Measurements from ENCODE around the gene COL28A1.
"Not testable (repeated sequence)": the region's sequence is repeated elsewhere in the genome, so short reads cannot be mapped to it uniquely, and the experiment has no call there.

Gene COL28A1

DNA sequence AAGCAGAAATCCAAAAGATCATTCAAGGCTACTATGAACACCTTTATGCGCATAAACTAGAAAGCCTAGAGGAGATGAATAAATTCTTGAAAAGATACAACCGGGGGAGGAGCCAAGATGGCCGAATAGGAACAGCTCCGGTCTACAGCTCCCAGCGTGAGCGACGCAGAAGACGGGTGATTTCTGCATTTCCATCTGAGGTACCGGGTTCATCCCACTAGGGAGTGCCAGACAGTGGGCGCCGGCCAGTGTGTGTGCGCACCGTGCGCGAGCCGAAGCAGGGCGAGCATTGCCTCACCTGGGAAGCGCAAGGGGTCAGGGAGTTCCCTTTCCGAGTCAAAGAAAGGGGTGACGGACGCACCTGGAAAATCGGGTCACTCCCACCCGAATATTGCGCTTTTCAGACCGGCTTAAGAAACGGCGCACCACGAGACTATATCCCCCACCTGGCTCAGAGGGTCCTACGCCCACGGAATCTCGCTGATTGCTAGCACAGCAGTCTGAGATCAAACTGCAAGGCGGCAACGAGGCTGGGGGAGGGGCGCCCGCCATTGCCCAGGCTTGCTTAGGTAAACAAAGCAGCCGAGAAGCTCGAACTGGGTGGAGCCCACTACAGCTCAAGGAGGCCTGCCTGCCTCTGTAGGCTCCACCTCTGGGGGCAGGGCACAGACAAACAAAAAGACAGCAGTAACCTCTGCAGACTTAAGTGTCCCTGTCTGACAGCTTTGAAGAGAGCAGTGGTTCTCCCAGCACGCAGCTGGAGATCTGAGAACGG, 70.5 kb downstream of the COL28A1 start:
- not testable (repeated sequence) for DNase-seq (ENCODE audit: low spot score)

DNA sequence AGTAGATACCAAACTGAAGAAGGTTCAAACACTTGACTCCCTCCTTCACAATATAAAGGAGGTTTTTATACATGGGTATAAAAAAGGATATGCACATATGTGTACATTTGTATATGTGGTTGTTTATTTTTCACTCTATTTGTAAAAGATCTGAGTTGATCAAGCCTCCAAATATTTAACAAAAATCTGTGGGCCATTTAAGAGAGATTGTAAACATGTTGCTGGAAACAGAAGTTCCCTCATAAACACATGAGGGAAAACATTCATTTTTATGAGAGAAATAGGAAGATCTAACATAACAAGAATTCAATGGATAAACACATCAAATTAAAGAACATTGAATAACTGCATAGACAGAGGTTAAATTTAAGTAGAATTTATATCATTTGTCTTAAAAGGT, 81.7 kb downstream of the COL28A1 start:
- no peak for DNase-seq (ENCODE audit: low spot score)

DNA sequence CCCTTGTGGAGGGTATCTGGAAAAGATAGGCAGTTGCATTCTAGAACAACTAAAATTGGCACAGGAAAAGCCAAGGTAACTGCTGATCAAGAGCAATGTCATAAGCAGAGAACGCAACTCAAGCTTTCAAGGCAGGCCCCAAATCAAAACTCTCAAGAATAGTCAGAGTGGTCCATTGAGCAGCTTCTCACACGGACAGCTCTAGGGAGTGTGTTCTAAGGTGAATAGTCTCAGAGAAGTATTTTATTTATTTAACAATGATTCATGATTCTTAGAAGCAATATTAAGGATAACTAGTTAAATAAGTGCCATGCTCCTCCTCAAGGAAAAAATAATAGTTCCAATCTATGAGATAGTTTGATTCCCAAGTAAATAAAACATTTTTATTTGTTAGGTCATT, 83.0 kb downstream of the COL28A1 start:
- DNase-seq (ENCODE audit: low spot score), result no peak

DNA sequence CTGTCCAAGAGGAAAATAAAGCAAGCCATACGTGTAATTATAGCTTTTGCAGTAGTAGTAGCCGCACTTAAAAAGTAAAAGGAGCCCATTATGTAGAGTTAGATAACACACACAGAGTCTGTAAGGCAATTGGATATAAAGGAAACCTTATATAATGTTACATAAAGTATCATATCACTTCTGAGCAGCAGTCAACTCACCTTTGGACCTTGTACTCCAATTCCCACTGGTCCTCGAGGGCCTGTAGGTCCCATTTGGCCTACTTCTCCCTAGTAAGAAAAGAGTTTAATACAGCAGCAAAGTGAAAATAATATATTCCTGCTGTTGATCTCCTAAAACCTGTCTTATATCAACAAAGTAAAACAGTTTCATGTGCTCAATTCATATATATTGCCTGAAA, 83.6 kb downstream of the COL28A1 start:
- no peak for DNase-seq (ENCODE audit: low spot score)

DNA sequence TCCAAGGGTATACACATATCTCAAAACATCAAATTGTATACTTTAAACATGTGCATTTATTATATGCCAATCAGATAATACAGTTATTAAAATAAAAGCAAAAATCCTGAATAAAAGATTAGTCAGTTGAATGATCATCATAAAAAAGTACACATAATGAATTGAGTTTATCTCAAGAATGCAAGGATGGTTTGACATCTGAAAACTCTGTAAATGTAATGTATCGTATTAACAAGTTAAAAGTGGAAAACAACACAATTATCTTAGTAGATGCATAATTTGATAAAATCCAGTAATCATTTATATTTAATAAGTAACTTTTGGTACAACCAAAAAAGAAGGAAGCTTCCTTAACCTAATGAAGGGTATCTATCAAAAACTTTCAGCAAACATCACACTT, 86.6 kb downstream of the COL28A1 start:
- DNase-seq (ENCODE audit: low spot score), result no peak

DNA sequence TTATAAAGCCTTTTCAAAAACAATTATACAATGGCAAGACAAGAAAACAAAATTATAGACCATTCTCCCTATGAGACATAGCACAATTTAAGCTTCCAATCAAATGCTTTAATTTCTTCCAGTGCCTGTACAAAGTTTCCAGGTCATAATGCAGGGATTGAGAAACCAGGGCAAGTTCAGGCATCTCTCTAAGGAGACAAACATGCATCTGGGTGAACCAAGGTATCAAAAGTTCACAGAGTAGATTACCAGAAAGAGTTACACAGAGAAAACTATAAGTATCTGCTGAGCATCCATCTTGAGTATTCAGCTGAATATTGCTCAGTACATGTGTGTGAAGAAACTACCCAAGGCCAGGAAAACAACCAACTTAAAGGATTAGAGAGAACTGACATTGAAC, 89.1 kb downstream of the COL28A1 start:
- DNase-seq (ENCODE audit: low spot score), result no peak

DNA sequence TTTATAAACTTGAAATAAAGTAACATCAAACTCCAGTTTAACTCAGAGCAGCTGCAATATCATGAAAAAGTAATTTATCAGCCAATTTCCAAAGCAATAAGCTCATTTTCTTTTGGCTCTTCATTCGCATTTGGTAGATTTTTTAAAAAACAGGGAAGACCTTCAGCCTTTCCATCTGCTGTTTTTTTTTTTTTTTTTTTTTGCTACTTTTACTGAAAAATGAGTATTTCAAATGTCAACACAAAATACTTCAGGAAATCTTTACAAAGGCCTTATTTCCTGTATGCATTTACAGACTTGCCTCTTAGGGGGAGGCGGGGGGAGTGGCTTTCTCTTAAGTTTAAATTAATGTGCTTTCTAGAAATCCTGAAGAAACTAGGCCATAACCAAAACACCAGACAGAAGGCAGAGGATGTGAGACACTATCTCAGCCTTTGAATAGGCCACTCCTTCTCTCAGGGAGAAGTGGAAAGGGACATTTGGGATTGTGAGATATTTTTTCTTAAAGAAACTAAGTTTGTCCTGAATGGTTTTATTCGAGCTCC, 91.8 kb downstream of the COL28A1 start:
- no peak for DNase-seq (ENCODE audit: low spot score)

DNA sequence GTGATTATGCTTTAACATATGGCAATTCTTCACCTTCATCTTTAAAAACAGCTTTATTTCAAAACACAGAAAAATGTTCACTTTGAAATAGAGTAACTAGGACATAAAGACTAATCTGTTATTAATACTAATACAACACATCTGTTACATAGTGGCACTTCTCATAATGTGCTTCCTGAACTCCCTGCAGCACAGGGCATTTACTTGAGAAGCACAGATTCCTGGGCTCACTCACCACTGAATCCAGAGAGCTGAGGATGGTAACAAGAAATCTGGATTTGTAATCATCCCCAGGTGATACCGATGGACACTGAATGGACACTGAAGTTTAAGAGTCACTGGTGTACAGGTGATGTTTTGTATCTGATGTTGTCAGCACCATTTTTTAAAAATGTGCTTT, 96.1 kb downstream of the COL28A1 start:
- DNase-seq (ENCODE audit: low spot score), result no peak

DNA sequence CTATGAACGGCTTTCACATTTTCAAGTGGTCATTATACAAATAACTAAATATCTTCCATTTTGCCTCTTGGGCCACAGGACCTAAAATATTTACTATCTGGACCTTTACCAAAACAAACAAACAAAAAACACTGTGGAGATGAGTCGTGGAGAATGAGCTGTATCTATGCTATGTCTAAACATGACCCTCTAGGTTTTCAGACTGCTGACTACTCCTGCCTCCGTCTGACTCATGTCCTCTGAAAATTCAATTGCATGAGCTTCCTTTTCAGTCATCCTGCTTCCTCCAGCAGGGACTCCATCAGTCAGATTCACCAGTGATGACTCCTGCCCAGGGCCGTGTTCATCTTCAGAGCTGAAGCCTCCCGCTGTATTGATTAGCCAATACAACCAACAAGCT, 96.8 kb downstream of the COL28A1 start:
- peak; percentile 75 for DNase-seq (ENCODE audit: low spot score)

DNA sequence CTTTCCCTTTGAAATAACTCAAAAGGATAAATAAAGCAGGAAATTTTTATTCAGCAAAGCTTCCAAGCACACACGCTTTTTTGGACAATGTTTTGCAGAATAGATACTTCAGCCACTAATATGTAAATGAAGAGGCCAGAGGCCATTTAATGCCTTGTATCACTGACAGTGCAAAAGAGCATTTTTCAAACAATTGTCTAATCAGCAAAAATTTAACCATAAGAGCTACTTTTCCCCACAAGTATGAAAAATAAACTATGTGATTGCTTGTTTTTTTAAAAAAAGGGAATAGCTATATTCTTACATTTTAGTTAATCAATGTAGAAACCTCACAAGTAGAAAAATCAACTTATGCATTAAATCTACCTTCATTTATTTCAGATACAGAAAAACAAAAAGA, 99.7 kb downstream of the COL28A1 start:
- DNase-seq (ENCODE audit: low spot score), result no peak

DNA sequence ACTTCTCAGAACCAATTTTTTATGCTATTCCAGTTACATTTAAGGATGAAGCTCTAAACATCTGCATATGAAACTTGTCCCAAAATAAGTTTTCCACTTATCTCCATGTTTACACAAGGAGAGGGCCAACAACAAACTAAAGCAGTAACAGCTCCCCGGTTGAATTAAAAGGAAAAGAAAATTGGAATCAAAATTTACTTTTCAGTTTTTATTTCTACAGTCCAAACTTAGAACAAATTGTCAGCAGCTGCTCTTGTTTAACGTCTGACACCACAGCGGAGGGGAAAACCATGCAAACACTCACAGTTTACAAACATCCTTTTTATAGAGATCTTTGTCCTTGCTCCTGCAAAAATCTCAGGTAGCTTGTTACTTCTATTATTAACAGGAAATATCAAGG, 101.3 kb downstream of the COL28A1 start:
- DNase-seq (ENCODE audit: low spot score), result no peak

DNA sequence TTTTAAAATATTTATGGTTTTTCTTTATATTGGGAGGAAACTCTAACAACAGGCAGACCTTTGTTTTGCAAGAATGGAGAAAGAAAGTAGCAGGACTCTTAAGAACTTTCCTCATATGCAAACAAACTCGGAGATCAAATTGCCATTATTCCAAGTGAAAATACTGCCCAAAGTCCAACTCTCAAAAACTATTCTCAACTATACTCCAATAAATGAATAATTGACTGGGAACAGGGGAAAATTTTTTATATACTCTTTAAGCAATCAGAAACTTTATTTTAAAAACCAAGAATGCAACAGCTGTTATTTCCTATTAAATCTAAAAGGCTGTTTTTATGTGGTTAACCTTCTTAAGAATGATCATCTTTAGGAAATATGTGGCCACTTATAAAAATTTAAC, 101.9 kb downstream of the COL28A1 start:
- no peak for DNase-seq (ENCODE audit: low spot score)

DNA sequence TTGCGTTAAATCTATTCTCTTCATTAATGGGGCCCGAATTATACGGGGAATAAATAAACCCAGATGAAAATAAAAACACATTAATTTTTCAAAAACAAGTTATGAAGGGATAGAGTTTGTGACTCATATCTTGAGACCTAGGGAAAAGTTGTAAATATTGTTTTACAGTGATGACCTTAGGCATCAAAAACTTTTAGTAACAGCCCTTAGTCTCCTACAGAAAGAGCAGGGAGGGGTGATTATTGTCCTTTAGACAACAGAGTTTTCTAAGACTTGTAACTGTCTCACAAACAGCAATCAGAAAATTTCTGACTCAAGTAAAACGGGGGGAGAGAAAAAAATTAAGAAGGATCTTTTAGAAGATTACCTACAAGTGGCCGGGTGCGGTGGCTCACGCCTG, 102.7 kb downstream of the COL28A1 start:
- DNase-seq (ENCODE audit: low spot score), result no peak

DNA sequence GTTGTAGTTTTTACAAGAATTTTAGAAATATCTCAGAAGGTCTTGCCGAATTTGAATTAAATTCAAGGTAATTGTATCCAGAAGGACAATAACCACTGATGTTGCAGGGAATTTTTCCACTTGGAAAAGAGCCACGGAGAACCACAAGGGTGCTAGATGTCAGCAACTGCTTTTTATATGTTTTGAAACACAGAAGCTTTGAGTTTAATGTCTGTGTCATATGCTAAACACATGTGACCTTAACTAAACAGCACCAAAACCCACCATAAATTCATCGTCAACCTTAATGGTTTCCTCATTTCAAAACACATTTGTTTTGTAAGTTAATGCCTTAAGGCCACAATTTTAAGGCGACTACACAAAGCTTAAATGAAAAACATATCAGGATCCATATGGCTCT, 106.9 kb downstream of the COL28A1 start:
- DNase-seq (ENCODE audit: low spot score), result no peak

DNA sequence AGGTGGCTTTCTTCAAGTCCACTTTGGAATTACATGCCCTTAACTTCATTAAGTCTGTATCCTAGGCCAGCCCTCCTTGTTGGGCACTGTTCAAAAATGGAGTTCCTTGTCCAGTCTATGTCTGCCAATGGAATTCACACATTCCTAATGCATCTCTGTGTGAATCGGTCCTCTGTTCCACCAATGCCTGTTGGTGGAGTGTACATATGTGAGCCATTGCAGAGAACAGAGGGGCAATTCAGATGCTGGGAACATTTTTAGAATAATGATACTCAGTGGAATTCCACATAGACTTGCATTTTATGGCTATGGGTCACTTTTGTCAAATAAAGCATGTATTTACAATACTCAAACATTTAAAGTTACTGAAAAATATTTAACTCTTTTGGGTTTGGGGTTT, 108.3 kb downstream of the COL28A1 start:
- no peak for DNase-seq (ENCODE audit: low spot score)

DNA sequence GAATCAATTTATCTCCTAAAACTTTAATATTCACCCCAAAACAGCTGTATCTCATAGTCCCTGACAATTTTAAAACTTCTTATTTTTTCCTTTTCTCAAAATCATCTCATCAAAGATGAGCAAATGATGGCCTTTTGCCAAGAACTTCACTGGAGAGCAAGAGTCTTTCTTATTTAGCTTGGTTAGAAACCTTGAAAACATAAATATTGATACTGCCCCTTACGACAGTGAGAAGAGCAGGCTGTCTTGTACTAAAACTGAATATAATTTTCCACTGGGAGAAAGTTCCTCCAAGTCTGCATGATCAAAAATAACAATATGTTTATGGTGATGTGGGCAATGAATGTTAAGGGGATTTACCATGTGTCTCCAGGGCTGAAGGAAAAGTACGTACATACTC, 109.0 kb downstream of the COL28A1 start:
- DNase-seq (ENCODE audit: low spot score), result no peak

DNA sequence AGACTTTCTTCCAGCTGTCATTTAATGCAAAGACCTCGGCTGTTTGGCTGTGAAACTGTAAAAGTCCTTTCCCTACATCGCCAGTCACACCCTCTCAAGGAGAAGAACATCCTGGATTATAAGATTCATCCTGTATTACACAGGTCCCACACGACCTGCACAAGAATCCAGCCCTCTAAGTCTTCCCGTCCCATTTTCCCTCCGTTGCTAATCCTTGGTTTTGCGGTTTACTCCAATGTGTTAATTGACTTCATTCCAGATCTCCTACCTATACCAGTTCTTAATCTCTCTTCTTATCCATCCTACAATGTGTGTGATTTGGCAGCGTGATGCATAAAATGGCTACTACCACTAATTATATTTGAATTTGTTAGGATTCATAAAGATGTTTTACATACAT, 110.4 kb downstream of the COL28A1 start:
- DNase-seq (ENCODE audit: low spot score), result no peak

DNA sequence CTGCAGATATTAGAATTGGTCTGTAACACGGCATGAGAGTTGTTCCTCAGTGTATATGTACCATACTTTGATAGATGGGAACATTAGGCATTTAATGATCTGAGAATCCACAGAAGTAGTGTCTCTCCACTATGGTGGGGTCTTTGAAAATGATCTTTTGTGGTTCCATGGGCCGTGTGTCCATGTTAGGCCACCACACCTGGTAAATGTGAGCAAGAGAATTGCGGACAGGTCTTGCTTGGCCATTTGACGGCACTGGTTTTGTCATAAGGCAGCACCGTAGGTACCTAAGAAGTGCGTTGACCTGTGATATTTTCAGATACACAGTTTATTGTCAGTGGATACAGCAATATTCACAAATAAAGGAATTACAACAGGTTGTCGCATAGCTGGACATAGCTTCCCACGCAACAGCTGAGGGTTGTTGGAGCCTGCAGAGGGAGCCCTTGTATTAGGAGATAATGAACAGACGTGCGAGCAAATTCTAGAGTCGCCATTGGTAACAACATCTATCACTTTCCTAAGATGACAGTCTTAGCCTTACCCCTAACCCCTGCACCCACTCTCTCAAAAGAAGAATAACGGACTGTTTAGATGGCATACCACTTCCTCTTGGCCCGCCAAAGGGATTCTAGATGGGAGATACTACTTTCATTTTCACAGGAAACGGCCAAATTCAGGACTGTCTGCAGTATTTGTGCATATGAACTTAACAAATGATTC, 111.4 kb downstream of the COL28A1 start:
- DNase-seq (ENCODE audit: low spot score), result peak; percentile 39

DNA sequence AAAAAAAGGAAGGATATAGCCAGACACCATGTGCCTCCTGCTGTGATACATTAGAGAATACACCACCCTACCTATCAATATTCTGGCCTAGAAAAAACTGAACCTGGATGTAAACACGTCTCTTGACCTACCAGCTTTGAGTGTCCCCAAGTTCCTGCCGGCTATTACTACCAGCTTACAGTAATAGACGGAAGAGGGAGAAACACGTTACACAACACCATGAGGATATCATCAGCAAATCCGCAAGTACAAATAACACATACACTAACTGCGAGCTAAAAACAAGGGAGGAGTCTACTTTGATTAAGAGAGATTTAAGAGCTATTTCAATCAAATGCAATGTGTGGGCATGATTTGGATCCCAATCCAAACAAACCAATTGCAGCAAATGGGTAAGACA, 113.0 kb downstream of the COL28A1 start:
- no peak for DNase-seq (ENCODE audit: low spot score)

DNA sequence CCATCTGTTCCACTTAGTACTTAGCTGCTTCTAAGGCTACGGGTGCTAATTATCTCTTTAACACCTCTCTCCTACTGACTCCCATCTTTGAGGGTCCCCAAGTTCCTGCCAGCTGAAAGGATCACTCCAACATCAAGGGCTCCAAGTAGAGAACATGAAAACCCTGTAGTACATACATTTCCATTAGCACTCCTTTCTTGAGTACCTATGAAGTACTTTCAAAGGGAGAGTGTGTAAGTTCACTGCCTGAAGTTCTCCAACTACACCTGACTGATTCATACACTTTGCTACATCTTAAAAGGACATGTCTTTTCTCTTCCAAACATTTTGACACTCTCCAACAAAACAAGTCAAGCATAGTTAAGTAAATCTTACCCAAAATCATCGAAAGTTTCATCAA, 113.8 kb downstream of the COL28A1 start:
- DNase-seq (ENCODE audit: low spot score), result no peak

DNA sequence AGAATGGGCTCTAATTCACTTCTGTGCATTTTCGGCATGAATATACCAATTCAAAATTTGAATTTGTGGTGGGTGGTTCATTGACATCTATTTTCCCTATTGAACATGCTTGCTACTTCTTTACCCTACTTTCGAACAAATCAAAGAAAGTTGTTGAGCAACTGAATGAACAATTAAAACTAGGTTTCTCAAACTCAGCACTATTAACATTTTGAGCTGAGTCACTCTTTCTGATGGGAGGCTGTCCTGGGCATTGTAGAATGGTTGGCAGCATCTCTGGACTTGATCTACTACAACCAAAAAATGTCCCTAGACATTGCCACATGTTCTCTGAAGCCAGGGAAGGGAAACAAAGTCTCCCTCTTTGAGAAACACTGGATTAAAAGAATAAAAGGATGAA, 116.7 kb downstream of the COL28A1 start:
- DNase-seq (ENCODE audit: low spot score), result no peak

DNA sequence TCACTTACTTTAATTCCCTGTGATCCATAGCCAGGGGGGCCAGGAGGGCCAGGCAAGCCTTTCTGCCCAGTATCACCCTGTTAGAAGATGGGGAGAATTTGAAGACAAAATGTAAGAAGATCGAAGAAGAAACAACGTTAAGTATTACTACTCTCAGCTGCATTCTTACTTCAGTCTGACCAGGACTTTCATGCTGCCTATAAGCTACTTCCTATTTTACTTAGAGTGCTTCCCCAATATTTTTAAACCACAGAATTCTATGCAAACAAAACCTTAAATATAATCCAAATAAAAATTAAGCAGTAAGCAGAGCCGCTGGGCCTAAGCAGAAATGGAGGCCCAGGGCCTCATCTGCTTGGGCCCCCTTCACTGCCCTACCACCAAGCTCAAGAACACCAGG, 117.8 kb downstream of the COL28A1 start:
- no peak for DNase-seq (ENCODE audit: low spot score)

DNA sequence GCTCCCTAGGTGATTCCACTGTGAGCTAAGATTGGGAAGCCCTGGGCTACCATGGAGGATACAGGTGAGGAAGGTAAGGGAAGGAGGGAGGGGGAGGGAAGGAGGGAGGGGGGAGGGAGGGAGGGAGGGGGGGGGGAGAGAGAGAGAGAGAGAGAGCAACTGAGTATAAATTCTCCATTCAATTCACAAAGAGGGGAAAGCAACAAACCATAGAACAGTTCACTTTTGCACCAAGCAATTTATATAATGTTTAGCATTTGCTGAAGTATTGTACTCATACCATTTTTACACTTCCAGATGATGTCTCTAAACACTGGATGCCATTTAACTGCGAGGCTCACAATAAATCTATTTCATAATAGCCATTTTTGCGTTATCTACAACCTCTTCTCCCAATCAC, 118.3 kb downstream of the COL28A1 start:
- no peak for DNase-seq (ENCODE audit: low spot score)

All from hepatic stellate cell (primary cell).